Ovary (tissue), 3 donors: ENCODE results near the gene P2RY6.

Experiments used
- EP300 ChIP-seq: sonication (generic); formaldehyde crosslinking; IDR thresholded peaks from one replicate; pipeline ENCODE4 v1.6.1; 2017; ENCODE audit warnings: antibody characterized with exemption
- POLR2A ChIP-seq: fragments of 450-650 bp; IDR thresholded peaks from one replicate; pipeline ENCODE4 v1.6.1; 2017; ENCODE audit warnings: antibody characterized with exemption, mild to moderate bottlenecking, moderate library complexity
- TF ChIP-seq, protein P1 (sequence below), 3 donors: fragments of 450-650 bp in 2 of 3; fragments of 200-600 bp in 1 of 3; IDR thresholded peaks; one replicate each; pipeline versions ENCODE4 v1.5.1 to v1.8.0; 2016 to 2022; ENCODE audit warnings: antibody characterized with exemption in 3 of 3, mild to moderate bottlenecking in 1 of 3
- donor health status: DM: no; HTN: no; CAD: no.

DNA sequence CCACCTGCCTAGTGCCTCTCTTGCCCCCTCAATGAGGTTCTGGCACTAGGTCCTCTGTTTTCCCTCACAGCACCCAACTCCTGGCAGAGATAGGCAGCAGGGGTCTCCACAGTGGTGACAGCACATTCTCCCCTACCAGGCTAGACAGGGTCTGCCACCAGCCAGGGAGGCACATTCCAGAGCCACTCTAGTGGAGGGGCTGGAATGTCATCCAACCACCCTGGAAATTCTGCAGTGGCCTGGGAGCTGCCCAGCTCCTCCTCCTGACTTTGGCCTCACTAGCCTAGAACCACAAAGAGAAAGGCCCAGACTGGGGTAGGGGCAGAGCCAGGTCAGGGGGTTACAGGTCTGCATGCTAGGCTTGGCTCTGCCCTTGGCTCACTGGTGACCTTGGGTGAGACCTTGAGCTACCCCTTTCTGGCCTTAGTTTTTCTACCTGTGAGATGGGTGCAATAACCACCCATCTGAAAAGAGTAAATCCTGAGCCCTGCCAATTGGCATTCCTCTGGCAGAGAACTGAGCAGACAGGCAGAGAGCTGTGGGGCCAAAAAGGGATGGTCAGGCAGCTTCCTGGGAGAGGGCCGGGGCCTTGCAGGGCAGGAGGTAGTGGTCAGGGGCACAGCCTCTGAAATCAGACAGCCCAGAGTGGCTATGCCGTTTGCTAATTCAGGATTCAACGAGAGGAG, 47.0 kb upstream of the P2RY6 start:
- TF ChIP-seq POLR2A (no peak), EP300 (no peak)
- TF ChIP-seq, protein P1, sequence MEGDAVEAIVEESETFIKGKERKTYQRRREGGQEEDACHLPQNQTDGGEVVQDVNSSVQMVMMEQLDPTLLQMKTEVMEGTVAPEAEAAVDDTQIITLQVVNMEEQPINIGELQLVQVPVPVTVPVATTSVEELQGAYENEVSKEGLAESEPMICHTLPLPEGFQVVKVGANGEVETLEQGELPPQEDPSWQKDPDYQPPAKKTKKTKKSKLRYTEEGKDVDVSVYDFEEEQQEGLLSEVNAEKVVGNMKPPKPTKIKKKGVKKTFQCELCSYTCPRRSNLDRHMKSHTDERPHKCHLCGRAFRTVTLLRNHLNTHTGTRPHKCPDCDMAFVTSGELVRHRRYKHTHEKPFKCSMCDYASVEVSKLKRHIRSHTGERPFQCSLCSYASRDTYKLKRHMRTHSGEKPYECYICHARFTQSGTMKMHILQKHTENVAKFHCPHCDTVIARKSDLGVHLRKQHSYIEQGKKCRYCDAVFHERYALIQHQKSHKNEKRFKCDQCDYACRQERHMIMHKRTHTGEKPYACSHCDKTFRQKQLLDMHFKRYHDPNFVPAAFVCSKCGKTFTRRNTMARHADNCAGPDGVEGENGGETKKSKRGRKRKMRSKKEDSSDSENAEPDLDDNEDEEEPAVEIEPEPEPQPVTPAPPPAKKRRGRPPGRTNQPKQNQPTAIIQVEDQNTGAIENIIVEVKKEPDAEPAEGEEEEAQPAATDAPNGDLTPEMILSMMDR (IDR thresholded peaks at IDR 0.05), result no peak
